IMR-90 (cell line): ENCODE data around the gene FBRSL1. TPM values are rescaled to one million over a fixed set of nuclear protein-coding genes. Genes with fewer than 3 reads are reported as not detected.

ENCODE experiments used
- ATAC-seq: fragments of 200-7000 bp; cut with Tn5 transposase; 2 replicates; pipeline ENCODE4 v1.9.1; 2020; ENCODE audit warnings: low read depth, mild to moderate bottlenecking, moderate library complexity
- BruUV-seq: library from RNA; stranded (reverse); fragments of 400-500 nt; replicated peaks from 2 replicates; lab custom pipeline; 2021; lab: Mats Ljungman, UMichigan
- CTCF ChIA-PET: fragments of 300-600 bp; formaldehyde crosslinking; extraction: SDS; loops from one replicate; lab custom pipeline; 2021; ENCODE audit warnings: antibody characterized with exemption; lab: Yijun Ruan, JAX
- POLR2A ChIA-PET: fragments of 300-600 bp; sonication (Branson Sonifier 250); formaldehyde crosslinking; loops from one replicate; lab custom pipeline; 2022; ENCODE audit warnings: antibody characterized with exemption; ENCODE audit not compliant: unreplicated experiment; lab: Charles Lee
- DNase-seq: peaks from one replicate; pipeline ENCODE4 v3.0.0; 2013
- H2AFZ ChIP-seq: replicated peaks from 2 replicates; pipeline ENCODE3; 2013; ENCODE audit warnings: low read length, mild to moderate bottlenecking; ENCODE audit not compliant: poor library complexity
- H2AK5ac ChIP-seq: 2 replicates; pipeline ENCODE4 v1.6.1; 2013; ENCODE audit warnings: low read depth, low read length, inconsistent platforms
- H2AK9ac ChIP-seq: replicated peaks from 2 replicates; pipeline ENCODE3; 2013; ENCODE audit warnings: mild to moderate bottlenecking, low read depth, low read length, moderate library complexity; ENCODE audit not compliant: poor library complexity
- H2BK120ac ChIP-seq: 2 replicates; pipeline ENCODE4 v1.6.1; 2013; ENCODE audit warnings: low read depth, low read length, inconsistent platforms
- H2BK15ac ChIP-seq: 3 replicates; pipeline ENCODE4 v1.6.1; 2013; ENCODE audit warnings: low read depth, low read length, inconsistent platforms
- H2BK20ac ChIP-seq: 2 replicates; pipeline ENCODE4 v1.6.1; 2013; ENCODE audit warnings: low read depth, mild to moderate bottlenecking, inconsistent platforms, low read length, moderate library complexity
- H2BK5ac ChIP-seq: 2 replicates; pipeline ENCODE4 v1.6.1; 2013; ENCODE audit warnings: mild to moderate bottlenecking, low read depth, low read length, inconsistent platforms; ENCODE audit not compliant: poor library complexity, severe bottlenecking
- H3K14ac ChIP-seq: replicated peaks from 2 replicates; pipeline ENCODE4 v1.6.1; 2013; ENCODE audit warnings: low read depth, low read length, inconsistent platforms
- H3K18ac ChIP-seq: 2 replicates; pipeline ENCODE4 v1.6.1; 2013; ENCODE audit warnings: low read depth, low read length, control low read depth
- H3K23ac ChIP-seq: 2 replicates; pipeline ENCODE4 v1.6.1; 2013; ENCODE audit warnings: low read depth, low read length, inconsistent platforms
- H3K27ac ChIP-seq: 2 replicates; pipeline ENCODE4 v1.5.1; 2013; ENCODE audit warnings: mild to moderate bottlenecking, control low read depth, low read length; ENCODE audit not compliant: insufficient read depth
- H3K27me3 ChIP-seq: 2 replicates; pipeline ENCODE4 v1.6.1; 2013; ENCODE audit warnings: low read length; ENCODE audit not compliant: control insufficient read depth, insufficient read depth
- H3K36me3 ChIP-seq: 2 replicates; pipeline ENCODE4 v1.6.1; 2013; ENCODE audit warnings: low read length, mixed read lengths; ENCODE audit not compliant: control insufficient read depth, insufficient read depth
- H3K4ac ChIP-seq: 2 replicates; pipeline ENCODE4 v1.6.1; 2013; ENCODE audit warnings: low read depth, low read length, inconsistent platforms
- H3K4me1 ChIP-seq: 2 replicates; pipeline ENCODE4 v1.6.1; 2013; ENCODE audit warnings: low read length, mixed read lengths; ENCODE audit not compliant: control insufficient read depth, insufficient read depth
- H3K4me2 ChIP-seq: 2 replicates; pipeline ENCODE4 v1.6.1; 2013; ENCODE audit warnings: low read depth, mild to moderate bottlenecking, control low read depth, low read length, moderate library complexity
- H3K4me3 ChIP-seq: 2 replicates; pipeline ENCODE4 v1.5.1; 2013; ENCODE audit warnings: low read depth, mild to moderate bottlenecking, control low read depth, low read length, moderate library complexity; ENCODE audit not compliant: insufficient read depth
- H3K56ac ChIP-seq: 2 replicates; pipeline ENCODE4 v1.6.1; 2013; ENCODE audit warnings: low read length, inconsistent platforms; ENCODE audit not compliant: insufficient read depth; ENCODE audit errors: extremely low read depth
- H3K79me1 ChIP-seq, 2 experiments: 2 replicates each; pipeline ENCODE4 v1.6.1; 2013; ENCODE audit warnings: low read length in 2 of 2, inconsistent platforms in 1 of 2, low read depth in 1 of 2
- H3K9ac ChIP-seq: 2 replicates; pipeline ENCODE4 v1.6.1; 2013; ENCODE audit warnings: low read depth, low read length, control low read depth
- H3K9me1 ChIP-seq: 2 replicates; pipeline ENCODE4 v1.6.1; 2013; ENCODE audit warnings: low read length, inconsistent platforms; ENCODE audit not compliant: insufficient read depth
- H3K9me3 ChIP-seq: 2 replicates; pipeline ENCODE4 v1.6.1; 2013; ENCODE audit warnings: low read length; ENCODE audit not compliant: control insufficient read depth, insufficient read depth
- H4K20me1 ChIP-seq: 2 replicates; pipeline ENCODE4 v1.6.1; 2013; ENCODE audit warnings: low read length, inconsistent platforms; ENCODE audit not compliant: insufficient read depth
- H4K5ac ChIP-seq: 2 replicates; pipeline ENCODE4 v1.6.1; 2013; ENCODE audit warnings: mild to moderate bottlenecking, low read depth, low read length, control low read depth
- H4K8ac ChIP-seq, 2 experiments: 2 replicates each; pipeline ENCODE4 v1.6.1; 2013; ENCODE audit warnings: low read depth in 2 of 2, low read length in 2 of 2, control low read depth in 1 of 2, inconsistent platforms in 1 of 2
- H4K91ac ChIP-seq: 2 replicates; pipeline ENCODE4 v1.6.1; 2013; ENCODE audit warnings: low read depth, low read length, inconsistent platforms; ENCODE audit not compliant: insufficient read depth
- BHLHE40 ChIP-seq: fragments of 150-350 bp; IDR thresholded peaks from 2 replicates; pipeline ENCODE4 v1.6.1; 2016; ENCODE audit warnings: mild to moderate bottlenecking, low read depth, low read length
- CEBPB ChIP-seq: IDR thresholded peaks from 2 replicates; pipeline ENCODE4 v1.6.1; 2012; ENCODE audit warnings: low read depth, low read length, improper control_type of control experiment
- CHD1 ChIP-seq: IDR thresholded peaks from 2 replicates; pipeline ENCODE4 v1.6.1; 2012; ENCODE audit warnings: low read depth, low read length, improper control_type of control experiment
- MAFK ChIP-seq: IDR thresholded peaks from 2 replicates; pipeline ENCODE4 v1.6.1; 2012; ENCODE audit warnings: low read depth, low read length, improper control_type of control experiment
- MAZ ChIP-seq: IDR thresholded peaks from 2 replicates; pipeline ENCODE4 v1.6.1; 2012; ENCODE audit warnings: low read depth, mild to moderate bottlenecking, low read length, improper control_type of control experiment, moderate library complexity, borderline replicate concordance
- MXI1 ChIP-seq: IDR thresholded peaks from 2 replicates; pipeline ENCODE4 v1.6.1; 2012; ENCODE audit warnings: low read depth, mild to moderate bottlenecking, low read length, moderate library complexity, borderline replicate concordance
- POLR2A ChIP-seq: IDR thresholded peaks from 2 replicates; pipeline ENCODE4 v1.6.1; 2012; ENCODE audit warnings: mild to moderate bottlenecking, low read depth, low read length
- RAD21 ChIP-seq: IDR thresholded peaks from 2 replicates; pipeline ENCODE4 v1.6.1; 2012; ENCODE audit warnings: low read length, improper control_type of control experiment
- RCOR1 ChIP-seq: IDR thresholded peaks from 2 replicates; pipeline ENCODE4 v1.6.1; 2012; ENCODE audit warnings: mild to moderate bottlenecking, low read length, improper control_type of control experiment; ENCODE audit not compliant: insufficient replicate concordance
- RFX5 ChIP-seq: IDR thresholded peaks from 2 replicates; pipeline ENCODE4 v1.8.0; 2012; ENCODE audit warnings: low read depth, mild to moderate bottlenecking, low read length, moderate library complexity
- SMC3 ChIP-seq: fragments of 150-350 bp; IDR thresholded peaks from 2 replicates; pipeline ENCODE4 v1.6.1; 2016; ENCODE audit warnings: low read depth, mild to moderate bottlenecking, antibody characterized with exemption, low read length, moderate library complexity
- WGBS, 2 experiments: methylation state at CpG; one replicate each; pipeline versions ENCODE4 v1.1.5 to v1.1.7; 2013; ENCODE audit warnings: missing lambda C conversion rate in 2 of 2; ENCODE audit not compliant: insufficient read length in 1 of 2; ENCODE audit errors: extremely low coverage in 2 of 2; 5-methylcytosine and 5-hydroxymethylcytosine counted together
- dilution Hi-C: fragments of 300-500 bp; cut with HindIII; formaldehyde crosslinking; loops from one replicate; pipeline ENCODE4 v1.14.3; 2018; ENCODE audit warnings: low sequenced_read_pairs; ENCODE audit not compliant: unreplicated experiment
- in situ Hi-C: fragments of 300-500 bp; cut with MboI; formaldehyde crosslinking; loops from 3 replicates; pipeline ENCODE4 v1.14.3; 2019; ENCODE audit warnings: low sequenced_read_pairs, inconsistent platforms, mixed read lengths
- intact Hi-C: fragments of 100-400 bp; cut with micrococcal nuclease; formaldehyde crosslinking; loops from 2 replicates; pipeline ENCODE4 v1.10.0; 2022
- polyA plus RNA-seq, 3 experiments: library from polyadenylated mRNA; depleted of rRNA; stranded (reverse); fragments of >200 nt; gene quantifications; 2 replicates each; pipeline ENCODE4 v1.2.3, GENCODE V29; 2012; ENCODE audit warnings: low replicate concordance in 1 of 3
- total RNA-seq: library from RNA; depleted of rRNA; stranded (reverse); fragments of >200 nt; gene quantifications from 2 replicates; pipeline ENCODE4 v1.2.3, GENCODE V29; 2012
- TF ChIP-seq, protein P1 (sequence below): conservative IDR thresholded peaks from 2 replicates; pipeline ENCODE4 v1.5.1; 2012; ENCODE audit warnings: mild to moderate bottlenecking, low read depth, low read length, improper control_type of control experiment
- TF ChIP-seq, protein P2 (sequence below): fragments of 150-350 bp; IDR thresholded peaks from 2 replicates; pipeline ENCODE4 v1.6.1; 2016; ENCODE audit warnings: low read depth, mild to moderate bottlenecking, low read length, moderate library complexity, borderline replicate concordance
- TF ChIP-seq, protein P3 (sequence below): fragments of 150-350 bp; IDR thresholded peaks from 2 replicates; pipeline ENCODE4 v1.6.1; 2017; ENCODE audit warnings: mild to moderate bottlenecking, antibody characterized with exemption, low read length, low read depth

FBRSL1 gene
- total and polyA plus RNA-seq, 2 of the 4 experiments (the other 2 are of a cell fraction) = 0.36 to 10.8 TPM

DNA sequence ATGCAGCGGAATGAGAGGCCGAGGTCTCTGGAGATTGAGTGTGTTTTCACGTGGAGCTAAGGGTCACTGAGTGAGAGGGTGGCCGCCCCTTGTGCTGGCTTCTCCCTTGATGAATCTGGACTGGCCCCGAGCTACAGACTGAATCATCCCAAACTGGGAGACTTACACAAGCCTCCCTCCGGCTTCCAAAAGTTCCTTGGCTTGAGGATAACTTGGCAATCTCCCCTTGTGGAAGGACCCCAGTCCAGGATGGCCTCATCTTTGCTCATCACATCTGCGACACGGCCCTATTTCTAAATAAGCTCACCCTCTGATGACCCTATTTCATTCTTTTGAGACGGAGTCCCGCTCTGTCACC, 41.5 kb upstream of the FBRSL1 start:
- Histone ChIP-seq H3K18ac (no peak overlapping the region), H3K9me3 (no peaks in the 10 kb centered on the region), H2AK9ac (no peak overlapping the region), H2BK15ac (no peak overlapping the region), H2AFZ (no peak overlapping the region), H4K91ac (no peak overlapping the region), H3K27ac (no peak overlapping the region), H3K56ac (no peak overlapping the region), H2BK120ac (no peak overlapping the region), H3K23ac (no peak overlapping the region), H2BK20ac (no peak overlapping the region), H3K4me2 (no peak overlapping the region), H4K5ac (no peak overlapping the region), H4K20me1 (no peaks in the 10 kb centered on the region), H3K4ac (no peak overlapping the region), H2BK5ac (no peak overlapping the region), H4K8ac (no peak overlapping the region), H3K4me1 (no peaks in the 10 kb centered on the region), H3K36me3 (no peaks in the 10 kb centered on the region), H3K4me3 (no peak overlapping the region), H3K79me1 (no peaks in the 10 kb centered on the region), H2AK5ac (no peak overlapping the region), H3K27me3 (peaks cover 31% of the 10 kb centered on the region), H3K14ac (no peak overlapping the region), H3K9me1 (no peaks in the 10 kb centered on the region), H3K9ac (no peak overlapping the region)
- DNase-seq (no peak), ATAC-seq (no peak)
- dilution Hi-C loops = no loop called here
- no TSS peak for BruUV-seq
- WGBS, 2 experiments = no CpG with 5 or more reads among the region's 10 CpGs
- ChIA-PET CTCF (no interaction called here), POLR2A (no interaction called here)
- no peak for TF ChIP-seq MAFK
- no peak for TF ChIP-seq CHD1
- TF ChIP-seq CEBPB = no peak
- no peak for TF ChIP-seq SMC3
- no peak for TF ChIP-seq RCOR1
- TF ChIP-seq, protein P1, sequence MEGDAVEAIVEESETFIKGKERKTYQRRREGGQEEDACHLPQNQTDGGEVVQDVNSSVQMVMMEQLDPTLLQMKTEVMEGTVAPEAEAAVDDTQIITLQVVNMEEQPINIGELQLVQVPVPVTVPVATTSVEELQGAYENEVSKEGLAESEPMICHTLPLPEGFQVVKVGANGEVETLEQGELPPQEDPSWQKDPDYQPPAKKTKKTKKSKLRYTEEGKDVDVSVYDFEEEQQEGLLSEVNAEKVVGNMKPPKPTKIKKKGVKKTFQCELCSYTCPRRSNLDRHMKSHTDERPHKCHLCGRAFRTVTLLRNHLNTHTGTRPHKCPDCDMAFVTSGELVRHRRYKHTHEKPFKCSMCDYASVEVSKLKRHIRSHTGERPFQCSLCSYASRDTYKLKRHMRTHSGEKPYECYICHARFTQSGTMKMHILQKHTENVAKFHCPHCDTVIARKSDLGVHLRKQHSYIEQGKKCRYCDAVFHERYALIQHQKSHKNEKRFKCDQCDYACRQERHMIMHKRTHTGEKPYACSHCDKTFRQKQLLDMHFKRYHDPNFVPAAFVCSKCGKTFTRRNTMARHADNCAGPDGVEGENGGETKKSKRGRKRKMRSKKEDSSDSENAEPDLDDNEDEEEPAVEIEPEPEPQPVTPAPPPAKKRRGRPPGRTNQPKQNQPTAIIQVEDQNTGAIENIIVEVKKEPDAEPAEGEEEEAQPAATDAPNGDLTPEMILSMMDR = no peak
- TF ChIP-seq MAZ = no peak
- TF ChIP-seq, protein P2, sequence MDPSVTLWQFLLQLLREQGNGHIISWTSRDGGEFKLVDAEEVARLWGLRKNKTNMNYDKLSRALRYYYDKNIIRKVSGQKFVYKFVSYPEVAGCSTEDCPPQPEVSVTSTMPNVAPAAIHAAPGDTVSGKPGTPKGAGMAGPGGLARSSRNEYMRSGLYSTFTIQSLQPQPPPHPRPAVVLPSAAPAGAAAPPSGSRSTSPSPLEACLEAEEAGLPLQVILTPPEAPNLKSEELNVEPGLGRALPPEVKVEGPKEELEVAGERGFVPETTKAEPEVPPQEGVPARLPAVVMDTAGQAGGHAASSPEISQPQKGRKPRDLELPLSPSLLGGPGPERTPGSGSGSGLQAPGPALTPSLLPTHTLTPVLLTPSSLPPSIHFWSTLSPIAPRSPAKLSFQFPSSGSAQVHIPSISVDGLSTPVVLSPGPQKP = no peak
- no peak for TF ChIP-seq RAD21
- TF ChIP-seq MXI1 = no peak
- no peak for TF ChIP-seq BHLHE40
- TF ChIP-seq, protein P3, sequence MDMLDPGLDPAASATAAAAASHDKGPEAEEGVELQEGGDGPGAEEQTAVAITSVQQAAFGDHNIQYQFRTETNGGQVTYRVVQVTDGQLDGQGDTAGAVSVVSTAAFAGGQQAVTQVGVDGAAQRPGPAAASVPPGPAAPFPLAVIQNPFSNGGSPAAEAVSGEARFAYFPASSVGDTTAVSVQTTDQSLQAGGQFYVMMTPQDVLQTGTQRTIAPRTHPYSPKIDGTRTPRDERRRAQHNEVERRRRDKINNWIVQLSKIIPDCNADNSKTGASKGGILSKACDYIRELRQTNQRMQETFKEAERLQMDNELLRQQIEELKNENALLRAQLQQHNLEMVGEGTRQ = no peak
- TF ChIP-seq RFX5 = no peak
- TF ChIP-seq POLR2A = no peak
- in situ Hi-C loops = no loop called here
- intact Hi-C loops = no loop called here
